Lung (tissue), 12 donors: ENCODE data around the gene NEURL4. TPM values are rescaled to one million over a fixed set of nuclear protein-coding genes. Genes with fewer than 3 reads are reported as not detected.

Source experiments
- ATAC-seq: fragments of 200-7000 bp; cut with Tn5 transposase; one replicate; pipeline ENCODE4 v1.9.1; 2020; ENCODE audit warnings: moderate number of reproducible peaks; ENCODE audit not compliant: insufficient read depth, low FRiP score
- DNase-seq, 3 donors: peaks; one replicate each; pipeline ENCODE4 v3.0.0-alpha.2; 2013 to 2017
- H3K27ac ChIP-seq, 2 donors: one replicate each; pipeline ENCODE4 v1.5.1; 2013; ENCODE audit warnings: mild to moderate bottlenecking in 2 of 2, moderate library complexity in 2 of 2, control low read depth in 1 of 2, inconsistent platforms in 1 of 2, low read depth in 1 of 2, low read length in 1 of 2
- H3K27me3 ChIP-seq, 3 donors: one replicate each; pipeline ENCODE4 v1.5.1; 2013; ENCODE audit warnings: low read length in 2 of 3; ENCODE audit not compliant: control insufficient read depth in 3 of 3, insufficient read depth in 3 of 3
- H3K36me3 ChIP-seq, 4 donors: one replicate each; pipeline ENCODE4 v1.5.1; 2013; ENCODE audit warnings: low read length in 4 of 4, mild to moderate bottlenecking in 1 of 4, moderate library complexity in 1 of 4; ENCODE audit not compliant: control insufficient read depth in 4 of 4, insufficient read depth in 4 of 4
- H3K4me1 ChIP-seq, 5 donors: one replicate each; pipeline ENCODE4 v1.5.1; 2013; ENCODE audit warnings: low read length in 5 of 5, mild to moderate bottlenecking in 2 of 5, moderate library complexity in 1 of 5; ENCODE audit not compliant: control insufficient read depth in 5 of 5, insufficient read depth in 5 of 5
- H3K4me3 ChIP-seq: one replicate; pipeline ENCODE4 v1.5.1; 2013; ENCODE audit warnings: mild to moderate bottlenecking, control low read depth, moderate library complexity
- H3K9ac ChIP-seq, 2 donors: one replicate each; pipeline ENCODE4 v1.5.1; 2013; ENCODE audit warnings: low read length in 2 of 2, control low read depth in 1 of 2; ENCODE audit not compliant: insufficient read depth in 1 of 2
- H3K9me3 ChIP-seq, 4 donors: one replicate each; pipeline ENCODE4 v1.5.1; 2013; ENCODE audit warnings: low read length in 3 of 4, mild to moderate bottlenecking in 1 of 4, moderate library complexity in 1 of 4; ENCODE audit not compliant: control insufficient read depth in 4 of 4, insufficient read depth in 3 of 4
- WGBS, 2 donors: extraction: QIAGEN DNeasy Blood & Tissue Kit; methylation state at CpG; one replicate each; pipeline ENCODE4 v1.1.7; 2013; 5-methylcytosine and 5-hydroxymethylcytosine counted together
- polyA plus RNA-seq, 2 donors: library from polyadenylated mRNA; stranded (reverse); fragments of 200-250 nt; gene quantifications; one replicate each; pipeline ENCODE4 v1.2.1, GENCODE V29; 2013
- total RNA-seq, 2 donors: library from RNA; depleted of rRNA in 1 of 2; stranded (reverse); fragments of >200 nt in 1 of 2; gene quantifications; one replicate each; pipeline ENCODE4 v1.2.1, GENCODE V29; 2014 to 2021
- TF ChIP-seq, protein P1 (sequence below): IDR thresholded peaks from 2 replicates; pipeline ENCODE4 v1.5.1; 2012; ENCODE audit warnings: mild to moderate bottlenecking; ENCODE audit errors: control extremely low read depth, extremely low read depth
- donor health status: control.
- donor health status: control.
- donor health status: Bipolar disorder and iron deficiency.
- donor health status: healthy.
- donor health status: DM: yes; HTN: yes; CAD: no.

Gene NEURL4
- total and polyA plus RNA-seq, 4 donors = 17.3 to 33.9 (median 24.3) TPM

DNA sequence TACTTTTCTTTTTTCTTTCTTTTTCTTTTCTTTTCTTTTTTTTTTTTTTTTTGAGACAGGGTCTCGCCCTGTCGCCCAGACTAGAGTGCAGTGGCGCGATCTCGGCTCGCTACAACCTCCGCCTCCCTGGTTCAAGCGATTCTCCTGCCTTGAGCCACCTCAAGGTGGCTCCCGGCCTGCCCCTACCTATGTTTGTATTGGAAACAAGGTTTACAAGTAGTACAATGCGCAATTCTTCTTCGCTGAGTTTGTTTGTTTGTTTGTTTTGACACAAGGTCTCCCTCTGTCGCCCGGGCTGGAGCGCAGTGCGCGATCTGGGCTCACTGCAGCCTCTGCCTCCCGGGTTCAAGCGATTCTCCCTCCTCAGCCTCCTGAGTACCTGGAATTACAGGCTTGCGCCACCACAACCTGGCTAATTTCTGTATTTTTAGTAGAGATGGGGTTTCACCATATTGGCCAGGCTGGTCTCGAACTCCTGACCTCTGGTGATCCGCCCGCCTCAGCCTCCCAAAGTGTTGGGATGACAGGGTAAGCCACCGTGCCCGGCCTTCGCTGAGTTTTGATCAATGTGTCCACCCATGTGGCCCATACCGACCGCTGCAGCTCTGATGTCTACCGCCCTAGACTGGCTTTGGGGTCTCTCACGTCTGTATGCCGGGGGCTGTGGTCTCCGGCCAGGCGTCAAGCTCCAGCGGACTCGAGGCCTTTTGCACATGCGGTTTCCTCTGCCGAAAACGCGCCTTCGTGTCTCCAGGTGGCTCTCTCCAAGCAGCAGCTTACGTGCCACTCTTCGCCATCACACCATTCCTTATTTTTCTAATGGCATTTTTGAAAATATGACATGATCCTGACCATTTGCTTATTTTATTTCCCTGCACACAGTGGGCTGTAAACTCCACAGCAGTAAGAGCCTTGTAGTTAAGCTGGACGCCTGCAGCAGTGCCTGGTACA, 33.6 kb downstream of the NEURL4 start:
- Histone ChIP-seq H3K27ac (peak overlapping the region in 1 of 2 donors; percentile 71), H3K9ac (no peak overlapping the region)

DNA sequence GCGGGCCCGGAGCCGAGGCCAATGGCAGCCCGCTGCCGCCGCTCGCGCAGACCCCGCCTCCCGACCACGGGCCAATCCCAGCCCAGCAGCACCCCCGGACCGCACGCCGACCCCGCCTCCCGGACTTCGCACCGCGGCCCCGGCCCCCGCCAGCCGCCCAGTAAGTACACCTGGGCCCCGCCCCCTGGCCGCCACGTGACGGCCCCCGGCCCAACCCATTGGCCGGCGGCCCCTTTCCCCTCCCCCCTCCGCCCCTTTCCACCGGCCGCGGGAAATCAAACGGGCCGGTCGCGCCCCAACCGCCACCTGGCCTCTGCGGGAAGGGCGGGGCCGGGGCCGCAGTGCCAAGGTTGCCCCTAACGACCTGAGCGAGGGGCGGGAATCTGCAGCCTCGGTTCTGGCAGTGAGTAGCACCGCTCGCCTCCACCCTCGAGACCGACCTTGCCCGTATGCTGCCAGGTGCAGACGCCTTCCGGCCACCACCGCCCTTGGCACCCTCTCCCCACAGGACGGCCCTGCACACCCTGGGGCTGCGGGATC, 34.5 kb downstream of the NEURL4 start, which contains the start of gene YBX2:
TSS of gene YBX2 (minus strand) at position 26 of the 540 bp plus-strand sequence. CDS start 139 bp downstream, outside the sequence.
- H3K27ac ChIP-seq = no peak within 1 kb of the TSS
- no peaks in the 10 kb centered on the region for H3K36me3 ChIP-seq
- DNase-seq (peak in 2 of 3 donors; percentile 40 to 66), ATAC-seq (no peak)
- H3K4me1 ChIP-seq = peaks cover 2 to 14% (median 11%) of the 10 kb centered on the region in 5 donors
- no peak within 1 kb of the TSS for H3K9ac ChIP-seq
- no peak within 1 kb of the TSS for H3K4me3 ChIP-seq
- H3K9me3 ChIP-seq = no peaks in the 10 kb centered on the region
- WGBS, 2 donors = 1 to 3% methylated on average over 44 to 57 of the region's 57 CpGs
- peaks cover 0 to 37% (median 22%) of the 10 kb centered on the region in 3 donors for H3K27me3 ChIP-seq
- TF ChIP-seq, protein P1, sequence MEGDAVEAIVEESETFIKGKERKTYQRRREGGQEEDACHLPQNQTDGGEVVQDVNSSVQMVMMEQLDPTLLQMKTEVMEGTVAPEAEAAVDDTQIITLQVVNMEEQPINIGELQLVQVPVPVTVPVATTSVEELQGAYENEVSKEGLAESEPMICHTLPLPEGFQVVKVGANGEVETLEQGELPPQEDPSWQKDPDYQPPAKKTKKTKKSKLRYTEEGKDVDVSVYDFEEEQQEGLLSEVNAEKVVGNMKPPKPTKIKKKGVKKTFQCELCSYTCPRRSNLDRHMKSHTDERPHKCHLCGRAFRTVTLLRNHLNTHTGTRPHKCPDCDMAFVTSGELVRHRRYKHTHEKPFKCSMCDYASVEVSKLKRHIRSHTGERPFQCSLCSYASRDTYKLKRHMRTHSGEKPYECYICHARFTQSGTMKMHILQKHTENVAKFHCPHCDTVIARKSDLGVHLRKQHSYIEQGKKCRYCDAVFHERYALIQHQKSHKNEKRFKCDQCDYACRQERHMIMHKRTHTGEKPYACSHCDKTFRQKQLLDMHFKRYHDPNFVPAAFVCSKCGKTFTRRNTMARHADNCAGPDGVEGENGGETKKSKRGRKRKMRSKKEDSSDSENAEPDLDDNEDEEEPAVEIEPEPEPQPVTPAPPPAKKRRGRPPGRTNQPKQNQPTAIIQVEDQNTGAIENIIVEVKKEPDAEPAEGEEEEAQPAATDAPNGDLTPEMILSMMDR = no peak

More for the DNA sequence above, 33.6 kb downstream of the NEURL4 start:
- TF ChIP-seq, protein P1 = no peak
- Histone ChIP-seq H3K4me3 (no peak overlapping the region), H3K4me1 (peaks cover 2 to 14% (median 11%) of the 10 kb centered on the region in 5 donors), H3K36me3 (no peaks in the 10 kb centered on the region), H3K9me3 (no peaks in the 10 kb centered on the region), H3K27me3 (peaks cover 0 to 37% (median 22%) of the 10 kb centered on the region in 3 donors)
- DNase-seq = no peak
- ATAC-seq = no peak
- WGBS, 2 donors = 52 to 57% methylated on average over 42 of the region's 42 CpGs

DNA sequence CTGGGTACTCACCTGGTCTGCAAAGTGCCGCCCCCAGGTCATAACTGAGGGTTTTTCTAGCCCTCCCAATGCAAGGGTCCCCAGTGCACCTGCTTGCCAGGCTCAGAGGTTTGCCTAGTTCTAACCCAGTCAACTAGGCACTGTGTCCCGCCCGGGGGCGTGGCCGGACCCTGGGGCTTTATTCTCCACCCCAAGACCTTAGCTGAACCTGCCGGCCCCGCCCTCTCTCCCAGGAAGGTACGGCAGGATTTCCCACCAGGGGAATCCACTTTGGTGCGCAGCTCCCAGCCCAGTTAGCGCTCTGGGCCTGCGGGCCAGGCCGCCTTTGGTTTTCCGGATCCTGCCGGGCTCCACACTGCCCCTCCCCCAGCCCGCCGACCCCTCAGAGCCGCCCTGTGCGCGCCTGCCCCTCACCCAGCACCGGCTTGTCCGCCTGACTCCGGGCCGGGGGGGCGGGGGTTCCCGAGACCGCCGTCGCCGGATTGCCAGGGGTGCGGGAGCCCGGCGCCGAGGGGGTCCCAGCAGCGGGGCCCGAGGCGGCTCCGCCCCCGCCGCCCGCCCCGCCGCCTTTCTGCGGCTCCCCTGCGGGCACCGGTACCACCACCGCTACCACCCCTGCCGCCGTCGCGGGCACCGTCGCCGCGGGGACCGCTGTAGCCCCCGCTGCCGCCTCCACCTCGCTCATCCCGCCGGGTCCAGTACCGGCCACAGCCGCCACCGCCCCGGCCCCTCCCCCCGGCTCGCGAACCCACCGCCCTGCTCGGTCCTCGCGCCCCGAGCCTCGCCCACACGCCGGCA, 35.1 kb downstream of the NEURL4 start:
- Histone ChIP-seq H3K27ac (no peak overlapping the region), H3K9ac (no peak overlapping the region), H3K36me3 (no peaks in the 10 kb centered on the region), H3K4me3 (no peak overlapping the region), H3K4me1 (peaks cover 2 to 14% (median 11%) of the 10 kb centered on the region in 5 donors), H3K9me3 (no peaks in the 10 kb centered on the region), H3K27me3 (peaks cover 0 to 37% (median 22%) of the 10 kb centered on the region in 3 donors)
- ATAC-seq (no peak), DNase-seq (no peak)
- TF ChIP-seq, protein P1 = no peak
- WGBS, 2 donors = 5 to 8% methylated on average over 26 to 75 of the region's 75 CpGs
